ENCODE results near the gene ZNF660. TPM values are rescaled to one million over a fixed set of nuclear protein-coding genes. Genes with fewer than 3 reads are reported as not detected.

ZNF660 gene
- total and polyA plus RNA-seq, 9 of the 15 experiments (the other 6 are each of a cell fraction or from before 2014, with no cell fraction given): 0.06 to 0.65 (median 0.17) TPM

GRCh38 chr3:44557074-44557473 is 27.7 kb upstream of the ZNF660 start:
- CTCF ChIA-PET (ENCODE audit: low intra/inter-chr PET ratio): no interaction called here
- no peaks in the 10 kb centered on the region for H3K79me2 ChIP-seq (ENCODE audit: control insufficient read depth, insufficient read depth, low read length)
- TF ChIP-seq MITF (IDR thresholded peaks at IDR 0.05): no peak
- TF ChIP-seq SP1 (CRISPR knock-in tag; IDR thresholded peaks at IDR 0.05): no peak
- TF ChIP-seq ZNF695 (CRISPR knock-in tag; IDR thresholded peaks at IDR 0.05): no peak
- TF ChIP-seq NFE2L1 (tag; IDR thresholded peaks at IDR 0.05; ENCODE audit: borderline replicate concordance, low read depth): no peak
- TF ChIP-seq SMC3 (conservative IDR thresholded peaks at IDR 0.05; ENCODE audit: insufficient read depth, low read depth, low read length): no peak
- TF ChIP-seq SRF (CRISPR knock-in tag; IDR thresholded peaks at IDR 0.05): no peak
- TF ChIP-seq CTBP1 (IDR thresholded peaks at IDR 0.05; ENCODE audit: borderline replicate concordance): no peak
- no peak for TF ChIP-seq RCOR1 (IDR thresholded peaks at IDR 0.05; ENCODE audit: borderline replicate concordance in 1 of 2, low read depth in 2 of 2, low read length in 2 of 2)
- DNase-seq (ENCODE audit: extremely low read depth in 1 of 4, low spot score in 3 of 4) (no peak), FAIRE-seq (no peak), ATAC-seq (no peak)
- no peak overlapping the region for H2AFZ ChIP-seq (ENCODE audit: low read depth, low read length)
- H3K9me3 ChIP-seq (replicated peaks; ENCODE audit: control insufficient read depth, insufficient read depth, low read depth, low read length): peaks cover 5% of the 10 kb centered on the region; the same call in 1 of the 2 replicates
- intact Hi-C loops (cut with micrococcal nuclease): no loop called here
- in situ Hi-C loops (cut with MboI): no loop called here
- WGBS (ENCODE audit: insufficient coverage, low coverage, missing lambda C conversion rate): 0% methylated on average over 9 of the region's 9 CpGs
- no TSS peak for BruUV-seq (replicated peaks)
- POLR2A ChIA-PET: no interaction called here
- H3K4me2 ChIP-seq (ENCODE audit: insufficient read depth, low read length): no peak overlapping the region
- no peaks in the 10 kb centered on the region for H3K9me1 ChIP-seq (ENCODE audit: control insufficient read depth, insufficient read depth, low read length)
- H3K27me3 ChIP-seq (ENCODE audit: control insufficient read depth in 2 of 2, insufficient read depth in 2 of 2, low read length in 2 of 2): peaks cover 11 to 19% of the 10 kb centered on the region in 2 experiments; a peak in 4 of 5 replicates
- peaks cover 0 to 6% of the 10 kb centered on the region in 2 experiments; a peak in 2 of 5 replicates for H3K4me1 ChIP-seq (replicated peaks in 1 of 2; ENCODE audit: control insufficient read depth in 2 of 2, insufficient read depth in 2 of 2, low read length in 2 of 2)
- no peak overlapping the region for H3K9ac ChIP-seq (ENCODE audit: insufficient read depth in 1 of 2, low read depth in 2 of 2, low read length in 2 of 2)
- H3K27ac ChIP-seq (ENCODE audit: extremely low read depth, low read depth, low read length): no peak overlapping the region
- no peak overlapping the region for H3K4me3 ChIP-seq
- no peaks in the 10 kb centered on the region for H3K36me3 ChIP-seq (ENCODE audit: control insufficient read depth, insufficient read depth, low read length)
- no peaks in the 10 kb centered on the region for H4K20me1 ChIP-seq (replicated peaks; ENCODE audit: control insufficient read depth, insufficient read depth, low read length)
